ENCODE results near the gene ANAPC13.

- TF ChIP-seq, protein P1, sequence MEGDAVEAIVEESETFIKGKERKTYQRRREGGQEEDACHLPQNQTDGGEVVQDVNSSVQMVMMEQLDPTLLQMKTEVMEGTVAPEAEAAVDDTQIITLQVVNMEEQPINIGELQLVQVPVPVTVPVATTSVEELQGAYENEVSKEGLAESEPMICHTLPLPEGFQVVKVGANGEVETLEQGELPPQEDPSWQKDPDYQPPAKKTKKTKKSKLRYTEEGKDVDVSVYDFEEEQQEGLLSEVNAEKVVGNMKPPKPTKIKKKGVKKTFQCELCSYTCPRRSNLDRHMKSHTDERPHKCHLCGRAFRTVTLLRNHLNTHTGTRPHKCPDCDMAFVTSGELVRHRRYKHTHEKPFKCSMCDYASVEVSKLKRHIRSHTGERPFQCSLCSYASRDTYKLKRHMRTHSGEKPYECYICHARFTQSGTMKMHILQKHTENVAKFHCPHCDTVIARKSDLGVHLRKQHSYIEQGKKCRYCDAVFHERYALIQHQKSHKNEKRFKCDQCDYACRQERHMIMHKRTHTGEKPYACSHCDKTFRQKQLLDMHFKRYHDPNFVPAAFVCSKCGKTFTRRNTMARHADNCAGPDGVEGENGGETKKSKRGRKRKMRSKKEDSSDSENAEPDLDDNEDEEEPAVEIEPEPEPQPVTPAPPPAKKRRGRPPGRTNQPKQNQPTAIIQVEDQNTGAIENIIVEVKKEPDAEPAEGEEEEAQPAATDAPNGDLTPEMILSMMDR (conservative IDR thresholded peaks at IDR 0.05): no peak
- TF ChIP-seq ZFX (IDR thresholded peaks at IDR 0.05): no peak
Measured at GRCh38 chr3:134472831-134473230, 13.0 kb downstream of the ANAPC13 start.
